ENCODE data around the gene EEF1AKMT2.

- TF ChIP-seq CTCF (IDR thresholded peaks at IDR 0.05; ENCODE audit: low read depth, low read length, poor library complexity, severe bottlenecking) (no peak), EZH2phosphoT487 (IDR thresholded peaks at IDR 0.05; ENCODE audit: borderline replicate concordance, low read length) (no peak)
Observed at GRCh38 chr10:124717911-124718741, 73.6 kb downstream of the EEF1AKMT2 start.
